ENCODE data around the gene JMJD4.
"Not testable (repeated sequence)": the region's sequence is repeated elsewhere in the genome, so short reads cannot be mapped to it uniquely, and the experiment has no call there.

The JMJD4 gene

DNA sequence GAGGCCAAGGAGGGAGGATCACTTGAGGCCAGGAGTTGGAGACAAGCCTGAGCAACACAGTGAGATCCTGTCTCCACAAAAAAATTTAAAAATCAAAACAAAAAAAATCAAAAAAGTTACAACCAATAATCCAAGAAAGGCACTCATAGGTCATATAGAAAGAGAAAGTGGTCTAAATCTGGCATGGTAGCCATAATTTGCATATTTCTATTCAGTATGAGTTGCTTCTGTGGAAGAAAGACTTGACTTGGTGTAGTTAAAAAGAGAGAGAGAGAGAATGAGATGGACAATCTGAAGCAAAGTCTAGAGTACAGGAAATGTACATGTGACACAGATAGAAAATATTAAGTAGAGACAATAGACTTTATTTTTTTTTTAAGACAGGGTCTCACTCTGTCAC, 22.5 kb downstream of the JMJD4 start:
- TF ChIP-seq, protein P1, sequence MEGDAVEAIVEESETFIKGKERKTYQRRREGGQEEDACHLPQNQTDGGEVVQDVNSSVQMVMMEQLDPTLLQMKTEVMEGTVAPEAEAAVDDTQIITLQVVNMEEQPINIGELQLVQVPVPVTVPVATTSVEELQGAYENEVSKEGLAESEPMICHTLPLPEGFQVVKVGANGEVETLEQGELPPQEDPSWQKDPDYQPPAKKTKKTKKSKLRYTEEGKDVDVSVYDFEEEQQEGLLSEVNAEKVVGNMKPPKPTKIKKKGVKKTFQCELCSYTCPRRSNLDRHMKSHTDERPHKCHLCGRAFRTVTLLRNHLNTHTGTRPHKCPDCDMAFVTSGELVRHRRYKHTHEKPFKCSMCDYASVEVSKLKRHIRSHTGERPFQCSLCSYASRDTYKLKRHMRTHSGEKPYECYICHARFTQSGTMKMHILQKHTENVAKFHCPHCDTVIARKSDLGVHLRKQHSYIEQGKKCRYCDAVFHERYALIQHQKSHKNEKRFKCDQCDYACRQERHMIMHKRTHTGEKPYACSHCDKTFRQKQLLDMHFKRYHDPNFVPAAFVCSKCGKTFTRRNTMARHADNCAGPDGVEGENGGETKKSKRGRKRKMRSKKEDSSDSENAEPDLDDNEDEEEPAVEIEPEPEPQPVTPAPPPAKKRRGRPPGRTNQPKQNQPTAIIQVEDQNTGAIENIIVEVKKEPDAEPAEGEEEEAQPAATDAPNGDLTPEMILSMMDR (IDR thresholded peaks at IDR 0.05; ENCODE audit: insufficient read depth, missing control alignments): no peak
- no peak for FAIRE-seq
- no peak for DNase-seq (ENCODE audit: insufficient read length, low spot score)

- not testable (repeated sequence) for DNase-seq (ENCODE audit: insufficient read length, low spot score); FAIRE-seq
Observed at GRCh38 chr1:227710474-227710873, 24.6 kb downstream of the JMJD4 start.

DNA sequence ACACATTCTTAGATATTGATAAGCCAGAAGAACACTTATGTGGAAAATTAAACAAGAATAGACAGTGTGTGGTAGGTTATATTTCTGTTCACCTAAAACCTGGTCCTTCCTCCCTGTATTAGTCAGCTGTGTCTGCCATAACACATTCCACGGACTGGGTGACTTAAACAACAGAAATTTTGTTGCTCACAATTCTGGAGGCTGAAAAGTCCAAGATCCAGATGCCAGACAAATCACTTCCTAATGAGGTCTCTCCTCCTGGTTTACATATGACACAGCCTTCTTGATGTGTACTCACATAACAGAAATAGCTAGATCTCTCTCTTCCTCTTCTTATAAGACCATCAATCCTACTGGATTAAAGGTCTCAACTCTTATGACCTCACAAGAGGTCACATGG, 25.7 kb downstream of the JMJD4 start:
- FAIRE-seq (no peak), DNase-seq (ENCODE audit: insufficient read length, low spot score) (no peak)
- TF ChIP-seq, protein P1 (IDR thresholded peaks at IDR 0.05; ENCODE audit: insufficient read depth, missing control alignments): no peak

- TF ChIP-seq, protein P1 (IDR thresholded peaks at IDR 0.05; ENCODE audit: insufficient read depth, missing control alignments): no peak
- no peak for FAIRE-seq
- DNase-seq (ENCODE audit: insufficient read length, low spot score): no peak
Observed at GRCh38 chr1:227707846-227708245, 27.3 kb downstream of the JMJD4 start.

DNA sequence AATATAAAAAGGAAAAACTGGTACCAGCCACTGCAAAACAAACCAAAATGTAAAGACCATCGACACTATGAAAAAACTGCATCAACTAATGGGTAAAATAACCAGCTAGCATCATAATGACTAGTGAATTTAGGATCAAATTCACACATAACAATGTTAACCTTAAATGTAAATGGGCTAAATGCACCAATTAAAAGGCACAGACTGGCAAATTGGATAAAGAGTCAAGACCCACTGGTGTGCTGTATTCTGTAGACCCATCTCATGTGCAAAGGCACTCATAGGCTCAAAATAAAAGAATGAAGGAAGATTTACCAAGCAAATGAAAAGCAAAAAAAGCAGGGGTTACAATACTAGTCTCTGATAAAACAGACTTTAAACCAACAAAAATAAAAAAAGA, 33.5 kb downstream of the JMJD4 start:
- not testable (repeated sequence) for DNase-seq (ENCODE audit: insufficient read length, low spot score); FAIRE-seq

GRCh38 chr1:227697321-227697864, 37.7 kb downstream of the JMJD4 start:
- FAIRE-seq (no peak), DNase-seq (ENCODE audit: insufficient read length, low spot score) (no peak)
- TF ChIP-seq, protein P1 (IDR thresholded peaks at IDR 0.05; ENCODE audit: insufficient read depth, missing control alignments): no peak

GRCh38 chr1:227685807-227686206, 49.3 kb downstream of the JMJD4 start:
- TF ChIP-seq, protein P1 (IDR thresholded peaks at IDR 0.05; ENCODE audit: insufficient read depth, missing control alignments): no peak
- FAIRE-seq (no peak), DNase-seq (ENCODE audit: insufficient read length, low spot score) (no peak)

Data from D721Med (cell line).